GM21390 (cell line): ENCODE data around the gene ETV6.
A peak's percentile ranks its signal among the peaks of the same experiment; 100 is the strongest.

ENCODE experiments used
- ATAC-seq: cut with Tn5 transposase; IDR thresholded peaks from one replicate; pipeline ENCODE4 v1.9.1; 2021; ENCODE audit not compliant: unreplicated experiment

Gene ETV6

GRCh38 chr12:11693601-11694000 is 44.1 kb downstream of the ETV6 start:
- no peak for ATAC-seq

GRCh38 chr12:11694528-11694927 is 45.1 kb downstream of the ETV6 start:
- no peak for ATAC-seq

GRCh38 chr12:11695321-11695720 is 45.8 kb downstream of the ETV6 start:
- ATAC-seq: no peak

GRCh38 chr12:11696084-11696483 is 46.6 kb downstream of the ETV6 start:
- no peak for ATAC-seq

GRCh38 chr12:11697131-11697530 is 47.7 kb downstream of the ETV6 start:
- no peak for ATAC-seq

GRCh38 chr12:11697670-11698387 is 48.4 kb downstream of the ETV6 start:
- ATAC-seq: no peak

GRCh38 chr12:11698729-11699128 is 49.3 kb downstream of the ETV6 start:
- ATAC-seq: no peak

- ATAC-seq: no peak
Observed at GRCh38 chr12:11701433-11701832, 52.0 kb downstream of the ETV6 start.

- ATAC-seq: peak; percentile 86
Observed at GRCh38 chr12:11702959-11703358, 53.5 kb downstream of the ETV6 start.

GRCh38 chr12:11703378-11703777 is 53.9 kb downstream of the ETV6 start:
- no peak for ATAC-seq

GRCh38 chr12:11704089-11704488 is 54.6 kb downstream of the ETV6 start:
- ATAC-seq: no peak

- no peak for ATAC-seq
Observed at GRCh38 chr12:11705010-11705409, 55.5 kb downstream of the ETV6 start.

- ATAC-seq: no peak
Observed at GRCh38 chr12:11706509-11707379, 57.3 kb downstream of the ETV6 start.

- no peak for ATAC-seq
Observed at GRCh38 chr12:11707535-11707934, 58.1 kb downstream of the ETV6 start.

- no peak for ATAC-seq
Observed at GRCh38 chr12:11709513-11709912, 60.0 kb downstream of the ETV6 start.

- no peak for ATAC-seq
Observed at GRCh38 chr12:11710431-11710830, 61.0 kb downstream of the ETV6 start.

- ATAC-seq: no peak
Observed at GRCh38 chr12:11710906-11711305, 61.4 kb downstream of the ETV6 start.

- no peak for ATAC-seq
Observed at GRCh38 chr12:11711651-11712327, 62.3 kb downstream of the ETV6 start.

GRCh38 chr12:11712491-11712890 is 63.0 kb downstream of the ETV6 start:
- ATAC-seq: no peak

GRCh38 chr12:11713202-11713601 is 63.7 kb downstream of the ETV6 start:
- no peak for ATAC-seq

- ATAC-seq: no peak
Observed at GRCh38 chr12:11714626-11715025, 65.2 kb downstream of the ETV6 start.

GRCh38 chr12:11715621-11716020 is 66.1 kb downstream of the ETV6 start:
- ATAC-seq: no peak
